ENCODE results near the gene BORCS5. TPM values are rescaled to one million over a fixed set of nuclear protein-coding genes. Genes with fewer than 3 reads are reported as not detected.

BORCS5 gene
- polyA plus RNA-seq (2012; ENCODE audit: insufficient read length, low read depth): 14.2 TPM

- TF ChIP-seq FOXP2 (optimal IDR thresholded peaks at IDR 0.05; ENCODE audit: borderline replicate concordance, extremely low read depth, extremely low read length, insufficient read depth): peak; percentile 81
- TF ChIP-seq TAF1 (IDR thresholded peaks at IDR 0.05; ENCODE audit: borderline replicate concordance, insufficient read depth, low read length): 0 out of 2 replicates have a peak, but pooled peaks have one; percentile 55
- TF ChIP-seq REST (IDR thresholded peaks at IDR 0.05; ENCODE audit: insufficient read depth in 1 of 2, low read depth in 2 of 2, low read length in 2 of 2): peak in 1 of 2 experiments; percentile 41; a peak in 1 of 4 replicates
- peak; percentile 67; the same call in 1 of the 2 replicates for TF ChIP-seq SIN3A (IDR thresholded peaks at IDR 0.05; ENCODE audit: borderline replicate concordance, insufficient read depth, low read length)
- TF ChIP-seq POLR2AphosphoS5 (IDR thresholded peaks at IDR 0.05; ENCODE audit: low read depth, low read length): peak; percentile 96
Observed at GRCh38 chr12:12356896-12357718, at the start of gene BORCS5. TSS of gene BORCS5 (plus strand) at chr12:12357078. CDS start at chr12:12357452, 374 bp downstream.

GRCh38 chr12:12315838-12316237, 41.0 kb upstream of the BORCS5 start:
- TF ChIP-seq TAF1 (IDR thresholded peaks at IDR 0.05; ENCODE audit: borderline replicate concordance, insufficient read depth, low read length) (no peak), FOXP2 (optimal IDR thresholded peaks at IDR 0.05; ENCODE audit: borderline replicate concordance, extremely low read depth, extremely low read length, insufficient read depth) (no peak), POLR2AphosphoS5 (IDR thresholded peaks at IDR 0.05; ENCODE audit: low read depth, low read length) (no peak), SIN3A (IDR thresholded peaks at IDR 0.05; ENCODE audit: borderline replicate concordance, insufficient read depth, low read length) (no peak), REST (IDR thresholded peaks at IDR 0.05; ENCODE audit: insufficient read depth in 1 of 2, low read depth in 2 of 2, low read length in 2 of 2) (no peak)

- TF ChIP-seq TAF1 (IDR thresholded peaks at IDR 0.05; ENCODE audit: borderline replicate concordance, insufficient read depth, low read length) (no peak), REST (IDR thresholded peaks at IDR 0.05; ENCODE audit: insufficient read depth in 1 of 2, low read depth in 2 of 2, low read length in 2 of 2) (no peak), SIN3A (IDR thresholded peaks at IDR 0.05; ENCODE audit: borderline replicate concordance, insufficient read depth, low read length) (no peak), FOXP2 (optimal IDR thresholded peaks at IDR 0.05; ENCODE audit: borderline replicate concordance, extremely low read depth, extremely low read length, insufficient read depth) (no peak), POLR2AphosphoS5 (IDR thresholded peaks at IDR 0.05; ENCODE audit: low read depth, low read length) (no peak)
Observed at GRCh38 chr12:12319451-12320183, 37.3 kb upstream of the BORCS5 start.

- no peak for TF ChIP-seq TAF1 (IDR thresholded peaks at IDR 0.05; ENCODE audit: borderline replicate concordance, insufficient read depth, low read length)
- no peak for TF ChIP-seq POLR2AphosphoS5 (IDR thresholded peaks at IDR 0.05; ENCODE audit: low read depth, low read length)
- TF ChIP-seq REST (IDR thresholded peaks at IDR 0.05; ENCODE audit: insufficient read depth in 1 of 2, low read depth in 2 of 2, low read length in 2 of 2): no peak
- no peak for TF ChIP-seq SIN3A (IDR thresholded peaks at IDR 0.05; ENCODE audit: borderline replicate concordance, insufficient read depth, low read length)
- no peak for TF ChIP-seq FOXP2 (optimal IDR thresholded peaks at IDR 0.05; ENCODE audit: borderline replicate concordance, extremely low read depth, extremely low read length, insufficient read depth)
Observed at GRCh38 chr12:12323118-12323517, 33.8 kb upstream of the BORCS5 start.

Data from PFSK-1 (cell line).